AG08396 (cell line): ENCODE data around the gene SRP9.
A peak's percentile ranks its signal among the peaks of the same experiment; 100 is the strongest.
"Not testable (repeated sequence)": the region's sequence is repeated elsewhere in the genome, so short reads cannot be mapped to it uniquely, and the experiment has no call there.

Experiments used
- DNase-seq: peaks from one replicate; pipeline ENCODE4 v3.0.0; 2012; ENCODE audit warnings: low spot score, mixed read lengths

Gene SRP9

GRCh38 chr1:225815526-225816178, 38.0 kb downstream of the SRP9 start:
- DNase-seq = no peak

- no peak for DNase-seq
These were observed 39.3 kb downstream of the SRP9 start for GRCh38 chr1:225816643-225817538.

- peak; percentile 90 for DNase-seq
These were observed 40.0 kb downstream of the SRP9 start for GRCh38 chr1:225817611-225818061.

- no peak for DNase-seq
These were observed 40.6 kb downstream of the SRP9 start for GRCh38 chr1:225818229-225818628.

- DNase-seq = no peak
These were observed 41.9 kb downstream of the SRP9 start for GRCh38 chr1:225819346-225820192.

GRCh38 chr1:225820522-225821120, 43.0 kb downstream of the SRP9 start:
- DNase-seq = no peak

- no peak for DNase-seq
These were observed 45.2 kb downstream of the SRP9 start for GRCh38 chr1:225822655-225823403.

- no peak for DNase-seq
These were observed 46.2 kb downstream of the SRP9 start for GRCh38 chr1:225823811-225824261.

GRCh38 chr1:225824533-225824941, 46.9 kb downstream of the SRP9 start:
- no peak for DNase-seq

GRCh38 chr1:225825078-225825477, 47.5 kb downstream of the SRP9 start:
- no peak for DNase-seq

GRCh38 chr1:225825607-225826007, 48.0 kb downstream of the SRP9 start:
- no peak for DNase-seq

GRCh38 chr1:225827076-225827475, 49.5 kb downstream of the SRP9 start:
- no peak for DNase-seq

- no peak for DNase-seq
These were observed 51.2 kb downstream of the SRP9 start for GRCh38 chr1:225828706-225829345.

- no peak for DNase-seq
These were observed 53.2 kb downstream of the SRP9 start for GRCh38 chr1:225830841-225831240.

GRCh38 chr1:225834417-225835329, 57.0 kb downstream of the SRP9 start:
- DNase-seq = peak; percentile 74

- peak; percentile 29 for DNase-seq
These were observed 58.2 kb downstream of the SRP9 start for GRCh38 chr1:225835856-225836255.

- not testable (repeated sequence) for DNase-seq
These were observed 58.7 kb downstream of the SRP9 start for GRCh38 chr1:225836296-225836695.

- no peak for DNase-seq
These were observed 61.2 kb downstream of the SRP9 start for GRCh38 chr1:225838793-225839192.
